BE2C (cell line): Measurements from ENCODE around the gene NCF2.

Experiments
- DNase-seq: peaks from one replicate; pipeline ENCODE4 v3.0.0-alpha.2; 2020
- H3K27me3 ChIP-seq: fragments of 250-450 bp; sonication (Bioruptor Pico); 2 replicates; pipeline ENCODE4 v1.5.1; 2020; ENCODE audit warnings: mild to moderate bottlenecking
- H3K36me3 ChIP-seq: fragments of 250-450 bp; sonication (Bioruptor Pico); 2 replicates; pipeline ENCODE4 v1.5.1; 2020; ENCODE audit warnings: mild to moderate bottlenecking
- H3K4me1 ChIP-seq: fragments of 250-450 bp; sonication (Bioruptor Pico); 2 replicates; pipeline ENCODE4 v1.5.1; 2020
- H3K4me3 ChIP-seq: 2 replicates; pipeline ENCODE4 v1.5.1; 2011; ENCODE audit warnings: low read depth, low read length
- H3K9me3 ChIP-seq: fragments of 250-450 bp; sonication (Bioruptor Pico); 2 replicates; pipeline ENCODE4 v1.5.1; 2020
- TF ChIP-seq, protein P1 (sequence below): IDR thresholded peaks from 2 replicates; pipeline ENCODE4 v1.5.1; 2012; ENCODE audit warnings: mild to moderate bottlenecking, low read depth, low read length

The NCF2 gene

DNA sequence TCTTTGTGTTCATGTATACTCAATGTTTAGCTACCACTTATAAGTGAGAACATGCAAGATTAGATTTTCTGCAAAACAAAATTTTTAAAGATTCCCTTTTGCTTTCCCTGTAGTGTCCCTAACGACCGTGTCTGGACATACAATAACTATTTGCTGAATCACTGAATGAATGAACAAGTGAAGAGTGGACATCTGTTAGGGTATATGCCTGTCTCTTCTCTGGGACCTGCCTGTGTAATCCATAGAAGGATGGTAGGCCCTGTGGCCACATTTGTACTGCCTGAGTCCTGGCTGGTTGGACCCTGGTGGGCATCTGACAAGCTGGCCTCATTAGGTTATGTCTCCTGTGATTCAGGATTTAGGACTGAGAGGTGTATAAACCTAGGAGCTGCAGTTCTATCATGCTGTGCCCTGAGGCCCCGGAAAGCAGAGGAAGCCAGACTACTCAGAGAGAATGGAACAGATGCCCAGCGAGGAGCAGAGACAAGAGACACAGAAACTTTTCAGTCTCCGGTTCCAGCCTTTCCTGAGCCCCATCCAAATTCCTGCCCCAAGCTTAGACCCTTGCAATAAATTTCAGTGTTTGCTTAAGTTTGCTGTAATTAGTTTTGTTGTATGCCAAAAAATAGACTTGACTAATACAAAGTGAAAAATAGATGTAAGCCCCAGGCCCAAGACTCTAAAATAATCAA is 7.5 kb upstream of the NCF2 start:
- no peak for DNase-seq
- no peaks in the 10 kb centered on the region for H3K4me1 ChIP-seq
- H3K27me3 ChIP-seq = no peaks in the 10 kb centered on the region
- H3K9me3 ChIP-seq = no peaks in the 10 kb centered on the region
- TF ChIP-seq, protein P1, sequence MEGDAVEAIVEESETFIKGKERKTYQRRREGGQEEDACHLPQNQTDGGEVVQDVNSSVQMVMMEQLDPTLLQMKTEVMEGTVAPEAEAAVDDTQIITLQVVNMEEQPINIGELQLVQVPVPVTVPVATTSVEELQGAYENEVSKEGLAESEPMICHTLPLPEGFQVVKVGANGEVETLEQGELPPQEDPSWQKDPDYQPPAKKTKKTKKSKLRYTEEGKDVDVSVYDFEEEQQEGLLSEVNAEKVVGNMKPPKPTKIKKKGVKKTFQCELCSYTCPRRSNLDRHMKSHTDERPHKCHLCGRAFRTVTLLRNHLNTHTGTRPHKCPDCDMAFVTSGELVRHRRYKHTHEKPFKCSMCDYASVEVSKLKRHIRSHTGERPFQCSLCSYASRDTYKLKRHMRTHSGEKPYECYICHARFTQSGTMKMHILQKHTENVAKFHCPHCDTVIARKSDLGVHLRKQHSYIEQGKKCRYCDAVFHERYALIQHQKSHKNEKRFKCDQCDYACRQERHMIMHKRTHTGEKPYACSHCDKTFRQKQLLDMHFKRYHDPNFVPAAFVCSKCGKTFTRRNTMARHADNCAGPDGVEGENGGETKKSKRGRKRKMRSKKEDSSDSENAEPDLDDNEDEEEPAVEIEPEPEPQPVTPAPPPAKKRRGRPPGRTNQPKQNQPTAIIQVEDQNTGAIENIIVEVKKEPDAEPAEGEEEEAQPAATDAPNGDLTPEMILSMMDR = no peak
- no peak overlapping the region for H3K4me3 ChIP-seq
- H3K36me3 ChIP-seq = no peaks in the 10 kb centered on the region

DNA sequence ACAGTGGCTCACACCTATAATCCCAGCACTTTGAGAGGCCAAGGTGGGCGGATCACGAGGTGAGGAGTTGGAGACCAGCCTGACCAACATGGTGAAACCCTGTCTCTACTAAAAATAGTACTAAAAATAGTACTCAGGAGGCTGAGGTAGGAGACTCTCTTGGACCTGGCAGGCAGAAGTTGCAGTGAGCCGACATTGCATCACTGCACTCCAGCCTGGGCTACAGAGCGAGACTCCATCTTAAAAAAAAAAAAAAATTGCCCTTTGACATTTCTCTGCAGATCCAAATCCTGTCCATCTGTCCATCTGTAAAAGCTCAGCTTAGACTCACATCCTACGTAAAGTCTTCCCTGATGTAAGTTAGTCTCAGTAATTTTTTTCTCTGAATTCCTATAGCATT is 6.2 kb upstream of the NCF2 start:
- no peak for DNase-seq
- Histone ChIP-seq H3K36me3 (no peaks in the 10 kb centered on the region), H3K4me1 (no peaks in the 10 kb centered on the region)

DNA sequence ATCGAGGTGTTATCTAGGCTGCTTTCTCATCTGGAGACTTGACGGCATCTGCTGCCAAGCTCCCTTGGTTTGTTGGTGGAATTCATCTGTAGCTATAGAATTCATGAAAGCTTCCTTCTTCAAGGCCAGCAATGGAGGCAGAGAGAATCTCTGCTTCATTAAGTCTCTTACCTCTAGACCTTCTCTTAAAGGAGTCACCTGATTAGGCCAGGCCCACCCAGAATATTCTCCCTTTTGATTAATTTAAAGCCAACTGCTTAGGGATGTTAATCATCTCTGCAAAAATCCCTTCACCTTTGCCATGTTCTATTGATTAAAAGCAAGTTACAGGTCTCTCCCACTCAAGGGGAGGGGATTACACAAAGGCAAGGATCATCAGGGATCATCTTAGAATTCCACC is 5.3 kb upstream of the NCF2 start:
- Histone ChIP-seq H3K27me3 (no peaks in the 10 kb centered on the region), H3K9me3 (no peaks in the 10 kb centered on the region), H3K4me1 (no peaks in the 10 kb centered on the region), H3K36me3 (no peaks in the 10 kb centered on the region), H3K4me3 (no peak overlapping the region)
- TF ChIP-seq, protein P1 = no peak
- no peak for DNase-seq

More for the DNA sequence above, 6.2 kb upstream of the NCF2 start:
- TF ChIP-seq, protein P1 = no peak
- no peaks in the 10 kb centered on the region for H3K9me3 ChIP-seq
- no peaks in the 10 kb centered on the region for H3K27me3 ChIP-seq
- no peak overlapping the region for H3K4me3 ChIP-seq

DNA sequence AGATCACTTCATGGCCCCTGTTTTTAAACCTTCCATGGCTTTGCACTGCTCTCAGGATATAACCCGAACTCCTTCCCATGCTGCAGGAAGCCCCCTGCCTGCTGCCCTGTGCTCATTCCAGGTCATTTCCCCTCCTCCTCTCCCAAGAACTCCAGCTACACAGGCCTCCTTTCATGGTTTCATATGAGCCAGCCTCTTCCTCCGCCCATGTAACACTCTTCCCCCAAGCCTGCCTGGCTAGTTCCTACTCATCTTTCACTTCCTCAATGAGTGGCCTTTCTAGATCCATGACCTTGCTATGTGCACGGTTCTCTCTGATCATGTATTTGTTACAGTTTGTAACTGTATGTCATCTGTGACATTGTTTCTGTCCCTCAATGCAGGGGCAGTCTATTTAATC is 3.1 kb upstream of the NCF2 start:
- TF ChIP-seq, protein P1 = no peak
- no peaks in the 10 kb centered on the region for H3K4me1 ChIP-seq
- no peaks in the 10 kb centered on the region for H3K36me3 ChIP-seq
- DNase-seq = no peak
- no peak overlapping the region for H3K4me3 ChIP-seq
- H3K27me3 ChIP-seq = no peaks in the 10 kb centered on the region
- no peaks in the 10 kb centered on the region for H3K9me3 ChIP-seq

DNA sequence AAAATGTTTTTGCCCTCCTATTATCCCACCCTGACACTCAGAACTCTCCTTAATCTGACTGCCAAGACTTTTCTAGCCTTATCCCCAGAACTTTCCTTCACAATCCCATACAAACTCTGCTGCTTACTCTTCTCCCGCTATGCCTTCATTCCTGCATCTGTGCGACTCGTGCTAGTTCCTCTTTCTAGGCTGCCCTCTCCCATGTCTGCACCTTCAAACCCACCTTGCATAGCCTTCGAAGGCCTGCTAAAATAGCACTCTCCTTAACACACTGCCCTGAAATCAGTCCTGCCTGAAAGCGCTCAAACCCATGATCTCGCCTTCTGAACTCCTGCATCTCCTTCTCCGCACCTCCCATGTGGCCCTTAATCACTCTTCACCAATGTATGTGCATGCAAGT is 2.5 kb upstream of the NCF2 start:
- TF ChIP-seq, protein P1 = no peak
- H3K36me3 ChIP-seq = no peaks in the 10 kb centered on the region
- no peak overlapping the region for H3K4me3 ChIP-seq
- H3K9me3 ChIP-seq = no peaks in the 10 kb centered on the region
- no peaks in the 10 kb centered on the region for H3K27me3 ChIP-seq
- no peak for DNase-seq
- H3K4me1 ChIP-seq = no peaks in the 10 kb centered on the region

DNA sequence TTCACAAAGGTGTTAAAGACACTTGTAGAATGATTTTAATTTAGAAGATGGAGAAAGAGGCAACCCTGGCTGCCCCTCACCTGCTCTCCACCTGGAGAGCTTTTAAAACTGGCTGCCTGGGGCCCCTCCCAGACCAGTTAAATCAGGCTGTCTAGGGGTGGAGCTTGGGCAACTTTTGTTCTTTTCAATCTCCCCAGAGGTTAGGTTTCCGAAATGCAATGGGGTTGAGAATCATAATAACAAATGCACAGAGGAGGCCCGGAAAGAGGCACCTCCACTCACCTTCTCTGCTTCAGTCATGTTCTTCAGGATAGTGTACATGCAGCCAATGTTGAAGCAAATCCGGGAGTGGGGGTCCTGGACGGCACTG is 400 bp downstream of the NCF2 start:
- Histone ChIP-seq H3K4me3 (no peak overlapping the region), H3K9me3 (no peaks in the 10 kb centered on the region), H3K27me3 (no peaks in the 10 kb centered on the region), H3K4me1 (no peaks in the 10 kb centered on the region), H3K36me3 (no peaks in the 10 kb centered on the region)
- no peak for DNase-seq
- TF ChIP-seq, protein P1 = no peak
